HG03103 (cell line): ENCODE data around the gene PANX1.
"Not testable (repeated sequence)": the region's sequence is repeated elsewhere in the genome, so short reads cannot be mapped to it uniquely, and the experiment has no call there.

Experiments used
- ATAC-seq: cut with Tn5 transposase; IDR thresholded peaks from one replicate; pipeline ENCODE4 v1.9.1; 2021; ENCODE audit warnings: low read depth; ENCODE audit not compliant: unreplicated experiment

The PANX1 gene, protein sequence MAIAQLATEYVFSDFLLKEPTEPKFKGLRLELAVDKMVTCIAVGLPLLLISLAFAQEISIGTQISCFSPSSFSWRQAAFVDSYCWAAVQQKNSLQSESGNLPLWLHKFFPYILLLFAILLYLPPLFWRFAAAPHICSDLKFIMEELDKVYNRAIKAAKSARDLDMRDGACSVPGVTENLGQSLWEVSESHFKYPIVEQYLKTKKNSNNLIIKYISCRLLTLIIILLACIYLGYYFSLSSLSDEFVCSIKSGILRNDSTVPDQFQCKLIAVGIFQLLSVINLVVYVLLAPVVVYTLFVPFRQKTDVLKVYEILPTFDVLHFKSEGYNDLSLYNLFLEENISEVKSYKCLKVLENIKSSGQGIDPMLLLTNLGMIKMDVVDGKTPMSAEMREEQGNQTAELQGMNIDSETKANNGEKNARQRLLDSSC

DNA sequence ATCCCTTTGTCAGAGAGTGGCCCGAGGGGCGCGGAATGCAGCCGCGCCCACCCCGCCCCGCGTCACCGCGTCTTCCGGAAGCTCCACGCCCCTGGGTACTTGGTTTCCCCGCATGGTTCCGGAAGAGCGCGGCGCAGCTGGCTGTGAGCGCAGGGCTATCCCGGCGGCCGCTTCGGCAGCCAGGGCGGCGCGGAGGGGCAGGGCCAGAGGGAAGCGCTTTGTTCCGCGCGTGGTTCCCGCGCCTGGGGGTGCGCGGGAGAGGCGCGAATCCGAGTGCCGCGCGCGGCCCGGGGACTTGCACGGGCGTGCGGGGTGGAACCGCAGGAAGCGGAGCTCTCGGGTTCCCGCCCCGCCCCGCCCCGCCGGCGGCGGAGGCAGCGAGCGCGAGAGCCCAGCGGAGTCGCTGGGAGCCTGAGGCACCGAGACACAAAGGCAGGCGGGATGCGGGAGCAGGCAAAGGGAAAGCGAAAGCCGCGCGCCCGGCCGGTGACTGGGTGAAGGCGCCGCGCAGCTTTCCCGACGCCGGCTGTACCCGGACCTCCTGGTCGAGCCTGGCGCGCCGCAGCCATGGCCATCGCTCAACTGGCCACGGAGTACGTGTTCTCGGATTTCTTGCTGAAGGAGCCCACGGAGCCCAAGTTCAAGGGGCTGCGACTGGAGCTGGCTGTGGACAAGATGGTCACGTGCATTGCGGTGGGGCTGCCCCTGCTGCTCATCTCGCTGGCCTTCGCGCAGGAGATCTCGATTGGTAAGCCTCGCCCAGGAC, at the start of gene PANX1:
Gene PANX1 (plus strand): TSS at position 96 of the 766 bp plus-strand sequence. CDS start 472 bp downstream, at position 568.
- ATAC-seq: peak; percentile 84

DNA sequence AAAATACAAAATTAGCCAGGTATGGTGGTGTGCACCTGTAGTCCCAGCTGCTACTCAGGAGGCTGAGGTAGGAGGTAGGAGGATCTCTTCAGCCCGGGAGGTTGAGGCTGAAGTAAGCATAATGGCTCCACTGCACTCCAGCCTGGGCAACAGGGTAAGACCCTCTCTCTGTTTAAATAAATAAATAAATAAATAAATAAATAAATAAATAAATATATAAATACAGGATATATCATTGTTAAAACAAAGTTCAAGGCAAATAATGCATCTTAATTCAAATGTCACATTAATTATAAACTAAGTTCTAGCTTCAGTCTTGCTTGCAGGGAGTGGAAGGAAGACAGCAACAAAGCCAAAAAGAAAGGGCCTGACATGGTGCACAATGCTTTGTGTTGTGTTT, 44.5 kb upstream of the PANX1 start:
- no peak for ATAC-seq

GRCh38 chr11:94088906-94089305, 39.7 kb upstream of the PANX1 start:
- no peak for ATAC-seq

DNA sequence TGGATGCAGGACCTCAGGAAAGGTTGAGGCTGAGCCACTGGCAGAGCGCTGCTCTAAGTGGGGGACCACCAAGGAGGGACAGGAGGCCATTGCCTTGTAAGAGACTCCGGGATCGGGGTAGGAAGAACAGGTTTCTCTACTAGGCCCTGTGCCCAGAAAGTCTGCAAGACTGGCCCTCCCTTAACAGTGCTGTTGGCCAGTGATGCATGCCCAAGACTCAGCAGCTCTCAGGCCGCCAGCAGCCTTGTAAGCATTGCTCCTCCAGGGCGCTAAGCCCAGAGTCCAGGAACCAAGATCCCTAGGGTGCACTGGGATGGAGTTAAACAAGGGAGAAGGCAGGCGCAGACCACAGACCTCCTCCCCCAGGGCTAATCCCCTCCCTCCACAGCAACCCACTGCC, 39.3 kb upstream of the PANX1 start:
- no peak for ATAC-seq

GRCh38 chr11:94090401-94090800, 38.2 kb upstream of the PANX1 start:
- no peak for ATAC-seq

DNA sequence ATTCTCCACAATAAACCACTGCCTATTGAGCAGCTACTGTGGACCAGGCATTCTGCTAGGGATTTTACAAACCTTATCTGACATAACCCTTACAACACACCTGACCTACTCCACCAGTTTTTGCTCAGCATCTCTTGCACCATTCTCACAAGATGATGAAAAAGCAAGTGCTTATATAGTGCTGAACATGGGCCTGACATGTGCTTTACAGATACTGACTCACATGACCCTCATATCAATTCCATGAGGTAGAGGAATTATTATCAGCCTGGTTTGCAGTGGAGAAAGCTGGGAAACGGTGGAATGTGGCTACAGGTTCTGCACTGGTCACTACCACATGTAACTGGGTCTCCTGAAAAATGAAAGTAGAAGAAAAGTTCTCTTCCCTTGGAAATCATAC, 37.5 kb upstream of the PANX1 start:
- no peak for ATAC-seq

GRCh38 chr11:94100253-94100652, 28.4 kb upstream of the PANX1 start:
- ATAC-seq: no peak

DNA sequence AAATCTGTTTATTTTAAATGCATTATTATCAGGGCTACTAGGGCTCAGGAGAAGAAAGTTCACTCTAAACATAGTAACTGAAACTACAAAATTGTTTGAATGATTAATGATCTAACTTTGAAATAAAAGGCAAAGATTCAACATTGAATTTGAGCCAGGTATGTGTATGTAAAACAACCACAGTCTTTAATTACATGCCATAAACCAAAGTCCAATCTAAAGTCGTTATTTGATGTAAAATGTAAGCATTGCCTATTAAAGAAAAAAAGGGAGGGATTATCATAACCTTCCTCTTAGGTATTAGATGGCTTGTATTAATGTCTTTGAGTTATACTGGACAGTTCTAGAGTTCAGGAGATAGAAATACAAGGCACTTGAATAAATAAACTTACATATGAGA, 25.2 kb upstream of the PANX1 start:
- no peak for ATAC-seq

DNA sequence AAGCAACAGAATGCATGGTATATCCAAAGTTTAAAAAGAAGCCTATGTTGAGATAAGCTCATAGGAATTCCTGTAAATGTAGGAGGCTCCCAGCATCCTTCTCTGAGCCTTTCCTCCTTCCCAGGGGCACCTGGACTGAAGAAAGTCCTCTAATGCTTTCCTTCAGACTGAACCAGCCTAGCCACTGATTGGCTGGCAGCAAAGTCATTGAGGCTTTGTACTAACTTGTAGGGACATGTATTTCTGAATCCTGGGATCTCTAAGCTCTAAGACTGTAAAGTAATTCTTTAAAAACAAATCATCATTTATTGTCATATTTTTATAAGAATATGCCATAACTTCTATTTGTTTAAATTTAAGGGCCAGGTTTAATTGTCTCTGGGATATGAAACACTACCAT, 23.9 kb upstream of the PANX1 start:
- ATAC-seq: no peak

- ATAC-seq: no peak
Observed at GRCh38 chr11:94106716-94107115, 21.9 kb upstream of the PANX1 start.

- ATAC-seq: no peak
Observed at GRCh38 chr11:94107363-94107762, 21.3 kb upstream of the PANX1 start.

- no peak for ATAC-seq
Observed at GRCh38 chr11:94111241-94111640, 17.4 kb upstream of the PANX1 start.

DNA sequence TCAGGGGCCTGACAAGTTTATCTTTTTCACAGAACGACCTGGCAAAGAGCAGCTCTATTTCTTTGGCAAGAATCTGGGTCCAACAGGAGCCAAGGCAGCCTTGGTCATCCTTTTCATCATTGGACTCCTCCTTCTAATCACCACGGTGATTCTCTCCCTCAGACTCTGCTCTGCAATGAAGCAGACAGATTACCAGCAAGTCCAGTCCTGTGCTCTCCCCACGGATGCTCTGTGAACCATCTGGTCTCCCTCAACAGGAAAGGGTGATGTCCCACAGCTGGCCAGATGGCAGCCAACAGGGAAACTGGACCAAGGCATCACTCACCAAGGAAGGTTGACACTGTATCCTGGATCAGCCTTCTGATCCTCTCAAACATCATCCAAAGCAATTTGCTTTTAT, 17.0 kb upstream of the PANX1 start:
- no peak for ATAC-seq

DNA sequence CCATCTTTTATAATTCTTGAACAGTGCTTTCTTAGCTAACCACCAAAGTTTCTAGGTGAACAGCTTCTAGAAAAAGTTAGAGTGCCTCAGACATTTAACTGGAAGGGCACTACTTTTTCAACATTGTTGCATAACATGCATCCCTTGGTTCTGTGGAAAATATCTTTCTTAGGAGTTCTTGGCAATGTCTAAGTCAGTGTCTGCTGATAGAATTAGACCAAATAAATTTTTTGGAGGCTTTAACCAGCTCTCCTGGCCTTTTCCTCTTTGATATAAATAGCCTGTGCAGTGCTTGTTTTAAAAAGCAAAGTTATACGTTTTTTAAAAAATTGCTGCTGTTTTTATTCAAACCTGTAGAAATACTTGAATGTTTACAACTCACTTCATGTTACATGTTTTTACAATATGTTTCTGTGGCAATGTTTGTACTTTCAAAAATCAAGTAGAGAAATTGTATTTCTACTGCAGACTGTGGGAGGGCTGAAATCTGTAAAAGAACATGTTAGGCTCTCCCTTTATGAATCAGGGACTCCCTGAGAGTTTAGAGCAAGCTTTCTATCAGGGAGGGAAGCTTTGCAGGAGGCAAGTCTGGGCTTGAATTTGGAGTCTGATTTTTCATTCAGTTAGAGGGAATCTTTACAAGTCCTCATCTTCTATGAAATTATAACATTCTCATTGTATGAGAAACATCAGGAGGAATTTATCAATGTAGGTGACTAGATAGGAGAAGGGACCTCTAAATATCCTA, 16.3 kb upstream of the PANX1 start:
- ATAC-seq: no peak

DNA sequence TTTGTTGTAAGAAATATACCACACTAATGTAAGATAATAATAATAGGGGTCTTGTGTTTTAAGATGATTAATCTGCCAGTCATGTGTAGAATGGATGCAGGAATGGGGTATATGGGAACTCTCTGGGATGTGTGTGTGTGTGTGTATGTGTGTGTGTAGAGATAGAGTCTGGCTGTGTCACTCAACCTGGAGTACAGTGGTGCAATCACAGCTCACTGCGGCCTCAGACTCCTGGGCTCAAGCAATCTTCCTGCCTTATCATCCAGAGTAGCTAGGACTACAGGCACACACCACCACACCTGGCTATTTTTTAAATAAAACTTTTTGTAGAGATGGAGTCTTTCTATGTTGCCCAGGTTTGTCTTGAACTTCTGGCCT, 11.5 kb upstream of the PANX1 start:
- ATAC-seq: no peak

DNA sequence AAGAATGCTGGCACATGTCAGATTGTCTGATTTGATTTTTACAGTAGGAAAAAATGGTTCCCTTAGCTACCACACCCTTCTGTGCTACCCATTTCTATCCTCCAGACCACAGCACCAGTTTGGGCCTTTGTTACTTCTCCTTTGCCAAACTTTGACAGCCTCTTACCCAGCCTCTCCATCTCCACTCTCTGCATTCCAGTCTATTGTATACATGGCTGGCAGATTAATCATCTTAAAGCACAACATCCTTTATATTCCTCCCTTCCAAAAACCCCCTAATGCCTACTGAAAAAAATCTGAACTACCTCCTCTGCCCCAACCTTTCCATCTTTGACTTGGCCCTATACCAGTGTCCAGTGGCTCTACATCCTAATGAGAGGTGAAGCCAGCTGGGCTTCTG, 10.8 kb upstream of the PANX1 start:
- ATAC-seq: no peak

- ATAC-seq: not testable (repeated sequence)
Observed at GRCh38 chr11:94119676-94120075, 9.0 kb upstream of the PANX1 start.

GRCh38 chr11:94120516-94120915, 8.1 kb upstream of the PANX1 start:
- ATAC-seq: not testable (repeated sequence)

DNA sequence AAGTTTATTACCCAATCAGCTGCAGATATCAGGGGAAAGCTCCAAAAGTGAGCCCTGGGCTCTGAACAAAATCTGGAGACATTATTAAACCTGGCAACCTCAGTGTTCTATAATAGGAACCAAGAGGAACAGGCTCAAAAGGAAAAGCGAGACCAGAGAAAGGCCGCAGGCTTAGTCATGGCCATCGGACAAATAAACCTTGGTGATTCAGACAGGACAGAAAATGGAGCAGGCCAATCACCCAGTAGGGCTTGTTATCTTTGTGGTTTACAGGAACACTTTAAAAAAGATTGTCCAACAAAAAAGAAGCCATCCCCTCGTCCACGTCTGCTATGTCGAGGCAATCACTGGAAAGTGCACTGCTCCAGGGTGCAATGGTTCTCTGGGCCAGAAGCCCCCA, 7.7 kb upstream of the PANX1 start:
- ATAC-seq: no peak

GRCh38 chr11:94125407-94126115, 3.1 kb upstream of the PANX1 start:
- no peak for ATAC-seq

GRCh38 chr11:94127638-94128037, 1.0 kb upstream of the PANX1 start:
- no peak for ATAC-seq
